Astrocyte (in vitro differentiated cells and primary cell): ENCODE results near the gene MEG3. TPM values are rescaled to one million over a fixed set of nuclear protein-coding genes. Genes with fewer than 3 reads are reported as not detected.

ENCODE experiments used
- DNase-seq: peaks from one replicate; pipeline ENCODE4 v3.0.0-alpha.2; 2010; ENCODE audit warnings: low read depth
- FAIRE-seq: peaks from 2 replicates; lab custom pipeline; 2011; peaks lifted over from hg19 to GRCh38; lab: Jason Lieb, UNC
- H2AFZ ChIP-seq: 2 replicates; pipeline ENCODE4 v1.6.0; 2012; ENCODE audit warnings: low read depth, low read length, inconsistent platforms
- H3K27ac ChIP-seq: 2 replicates; pipeline ENCODE4 v1.5.1; 2011; ENCODE audit warnings: low read depth, low read length, inconsistent platforms
- H3K27me3 ChIP-seq: 2 replicates; pipeline ENCODE4 v1.6.0; 2011; ENCODE audit warnings: low read length, inconsistent platforms; ENCODE audit not compliant: insufficient read depth
- H3K36me3 ChIP-seq: 2 replicates; pipeline ENCODE4 v1.5.1; 2011; ENCODE audit warnings: low read length, inconsistent platforms; ENCODE audit not compliant: insufficient read depth
- H3K4me1 ChIP-seq: 2 replicates; pipeline ENCODE4 v1.5.1; 2011; ENCODE audit warnings: low read length, inconsistent platforms; ENCODE audit not compliant: insufficient read depth
- H3K4me2 ChIP-seq: 2 replicates; pipeline ENCODE4 v1.6.0; 2012; ENCODE audit warnings: low read length, inconsistent platforms
- H3K4me3 ChIP-seq: 2 replicates; pipeline ENCODE4 v1.5.1; 2011; ENCODE audit warnings: low read depth, mild to moderate bottlenecking, low read length, inconsistent platforms; ENCODE audit not compliant: insufficient read depth
- H3K79me2 ChIP-seq: 2 replicates; pipeline ENCODE4 v1.6.0; 2012; ENCODE audit warnings: mild to moderate bottlenecking, low read length, inconsistent platforms; ENCODE audit not compliant: insufficient read depth
- H3K9ac ChIP-seq: 2 replicates; pipeline ENCODE4 v1.6.0; 2012; ENCODE audit warnings: mild to moderate bottlenecking, low read length, inconsistent platforms
- H3K9me3 ChIP-seq: 2 replicates; pipeline ENCODE4 v1.5.1; 2012; ENCODE audit warnings: low read depth, mild to moderate bottlenecking, low read length, inconsistent platforms; ENCODE audit not compliant: insufficient read depth
- H4K20me1 ChIP-seq: 2 replicates; pipeline ENCODE4 v1.6.0; 2012; ENCODE audit warnings: low read length, inconsistent platforms; ENCODE audit not compliant: insufficient read depth
- H3K27ac Mint-ChIP-seq: one replicate; pipeline ENCODE4 v1.8.0; 2021; ENCODE audit warnings: mild to moderate bottlenecking, mixed read lengths; ENCODE audit not compliant: unreplicated experiment
- H3K27me3 Mint-ChIP-seq: one replicate; pipeline ENCODE4 v1.8.0; 2021; ENCODE audit warnings: low read depth, mixed read lengths; ENCODE audit not compliant: unreplicated experiment
- H3K36me3 Mint-ChIP-seq: one replicate; pipeline ENCODE4 v1.8.0; 2021; ENCODE audit warnings: low read depth, mixed read lengths; ENCODE audit not compliant: unreplicated experiment
- H3K4me1 Mint-ChIP-seq: one replicate; pipeline ENCODE4 v1.8.0; 2021; ENCODE audit warnings: low read depth, mixed read lengths; ENCODE audit not compliant: unreplicated experiment
- H3K4me3 Mint-ChIP-seq: one replicate; pipeline ENCODE4 v1.8.0; 2021; ENCODE audit warnings: mild to moderate bottlenecking, moderate library complexity, mixed read lengths; ENCODE audit not compliant: unreplicated experiment
- H3K9me3 Mint-ChIP-seq: one replicate; pipeline ENCODE4 v1.8.0; 2021; ENCODE audit warnings: mild to moderate bottlenecking, mixed read lengths; ENCODE audit not compliant: unreplicated experiment
- EZH2 ChIP-seq: IDR thresholded peaks from 2 replicates; pipeline ENCODE4 v1.6.1; 2012; ENCODE audit warnings: mild to moderate bottlenecking, low read length, inconsistent platforms; ENCODE audit not compliant: insufficient read depth
- total RNA-seq: library from RNA; stranded (reverse); gene quantifications from 2 replicates; pipeline ENCODE4 v1.2.1, GENCODE V29; 2021
- TF ChIP-seq, protein P1 (sequence below): IDR thresholded peaks from 2 replicates; pipeline ENCODE4 v1.5.1; 2011; ENCODE audit warnings: low read depth, mild to moderate bottlenecking, inconsistent platforms, low read length, moderate library complexity; ENCODE audit not compliant: insufficient read depth

Gene MEG3
- total RNA-seq, 1 donor from 2014 or later, result not detected

DNA sequence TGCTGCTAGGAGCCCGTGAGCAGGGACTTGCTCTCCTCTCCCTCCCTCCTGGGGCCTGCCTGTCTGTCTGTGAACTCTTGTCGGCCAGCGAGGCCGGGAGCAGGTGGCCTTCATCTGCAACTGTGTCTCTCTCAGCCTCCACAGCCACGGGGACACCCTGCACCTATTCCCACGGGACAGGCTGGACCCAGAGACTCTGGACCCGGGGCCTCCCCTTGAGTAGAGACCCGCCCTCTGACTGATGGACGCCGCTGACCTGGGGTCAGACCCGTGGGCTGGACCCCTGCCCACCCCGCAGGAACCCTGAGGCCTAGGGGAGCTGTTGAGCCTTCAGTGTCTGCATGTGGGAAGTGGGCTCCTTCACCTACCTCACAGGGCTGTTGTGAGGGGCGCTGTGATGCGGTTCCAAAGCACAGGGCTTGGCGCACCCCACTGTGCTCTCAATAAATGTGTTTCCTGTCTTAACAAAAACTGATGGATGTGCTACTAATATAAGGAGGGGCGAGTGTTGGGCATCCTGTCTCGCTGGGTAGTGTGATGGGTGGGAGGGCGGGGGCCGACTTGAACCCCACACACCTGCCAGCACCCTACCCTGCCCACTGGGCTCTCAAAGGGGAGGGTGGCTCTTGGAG lies 34.8 kb downstream of the MEG3 start:
- Histone ChIP-seq H3K4me2 (no peak overlapping the region), H3K36me3 (peaks cover 17% of the 10 kb centered on the region), H4K20me1 (peaks cover 98% of the 10 kb centered on the region), H3K27me3 (no peaks in the 10 kb centered on the region), H3K27ac (no peak overlapping the region), H3K9me3 (no peaks in the 10 kb centered on the region), H2AFZ (no peak overlapping the region), H3K9ac (no peak overlapping the region), H3K4me1 (peaks cover 6% of the 10 kb centered on the region), H3K4me3 (no peak overlapping the region), H3K79me2 (peaks cover 91% of the 10 kb centered on the region)
- Mint-ChIP-seq H3K9me3 (peaks cover 2% of the 10 kb centered on the region), H3K27ac (no peak overlapping the region), H3K27me3 (peaks cover 56% of the 10 kb centered on the region), H3K4me3 (no peak overlapping the region), H3K36me3 (no peaks in the 10 kb centered on the region), H3K4me1 (no peaks in the 10 kb centered on the region)
- TF ChIP-seq EZH2, result no peak
- TF ChIP-seq, protein P1, sequence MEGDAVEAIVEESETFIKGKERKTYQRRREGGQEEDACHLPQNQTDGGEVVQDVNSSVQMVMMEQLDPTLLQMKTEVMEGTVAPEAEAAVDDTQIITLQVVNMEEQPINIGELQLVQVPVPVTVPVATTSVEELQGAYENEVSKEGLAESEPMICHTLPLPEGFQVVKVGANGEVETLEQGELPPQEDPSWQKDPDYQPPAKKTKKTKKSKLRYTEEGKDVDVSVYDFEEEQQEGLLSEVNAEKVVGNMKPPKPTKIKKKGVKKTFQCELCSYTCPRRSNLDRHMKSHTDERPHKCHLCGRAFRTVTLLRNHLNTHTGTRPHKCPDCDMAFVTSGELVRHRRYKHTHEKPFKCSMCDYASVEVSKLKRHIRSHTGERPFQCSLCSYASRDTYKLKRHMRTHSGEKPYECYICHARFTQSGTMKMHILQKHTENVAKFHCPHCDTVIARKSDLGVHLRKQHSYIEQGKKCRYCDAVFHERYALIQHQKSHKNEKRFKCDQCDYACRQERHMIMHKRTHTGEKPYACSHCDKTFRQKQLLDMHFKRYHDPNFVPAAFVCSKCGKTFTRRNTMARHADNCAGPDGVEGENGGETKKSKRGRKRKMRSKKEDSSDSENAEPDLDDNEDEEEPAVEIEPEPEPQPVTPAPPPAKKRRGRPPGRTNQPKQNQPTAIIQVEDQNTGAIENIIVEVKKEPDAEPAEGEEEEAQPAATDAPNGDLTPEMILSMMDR, result no peak
- FAIRE-seq, result no peak
- no peak for DNase-seq

DNA sequence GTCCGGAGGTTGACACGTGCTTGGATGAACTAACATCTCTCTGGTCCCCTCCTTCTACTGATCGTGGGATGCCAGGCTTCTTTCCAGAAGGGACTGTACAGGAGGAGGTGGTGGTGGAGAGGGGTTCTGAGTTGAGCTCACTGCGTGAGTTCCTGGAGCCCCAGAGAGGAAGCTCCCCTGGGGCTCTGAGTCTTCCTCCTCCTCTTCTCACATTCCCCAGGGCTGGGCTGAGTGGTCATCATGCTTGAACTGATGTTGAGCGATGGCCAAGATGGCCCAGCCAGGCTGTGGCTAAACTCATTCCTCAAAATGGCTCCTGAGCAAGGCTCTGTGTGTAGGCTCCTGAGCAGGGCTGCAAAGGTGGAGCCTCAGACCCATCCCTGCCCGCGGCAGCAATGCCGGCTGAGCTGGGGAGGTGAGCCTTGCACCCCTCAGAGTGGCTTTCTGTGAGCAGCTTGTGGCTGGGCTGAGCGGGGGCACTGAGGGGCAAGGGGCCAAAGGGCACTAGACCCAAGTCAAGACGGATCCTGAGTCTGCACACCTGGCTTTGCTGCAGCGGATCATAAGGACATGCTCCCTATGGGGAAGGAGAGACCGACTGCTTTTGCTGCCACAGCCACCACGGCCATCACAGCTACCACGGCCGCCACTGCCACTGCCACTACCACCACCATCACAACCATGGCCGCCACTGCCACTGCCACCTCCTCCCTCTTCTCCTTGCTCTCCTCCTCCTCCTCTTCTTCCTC lies 35.4 kb downstream of the MEG3 start:
- Mint-ChIP-seq H3K36me3 (no peaks in the 10 kb centered on the region), H3K4me1 (no peaks in the 10 kb centered on the region), H3K9me3 (peaks cover 2% of the 10 kb centered on the region), H3K4me3 (no peak overlapping the region), H3K27me3 (peaks cover 52% of the 10 kb centered on the region), H3K27ac (no peak overlapping the region)
- H3K27ac ChIP-seq, result no peak overlapping the region
- no peak overlapping the region for H2AFZ ChIP-seq
- no peak for DNase-seq
- no peak overlapping the region for H3K4me2 ChIP-seq
- peaks cover 98% of the 10 kb centered on the region for H4K20me1 ChIP-seq
- TF ChIP-seq, protein P1, result no peak
- no peak for TF ChIP-seq EZH2
- peaks cover 86% of the 10 kb centered on the region for H3K79me2 ChIP-seq
- H3K36me3 ChIP-seq, result peaks cover 18% of the 10 kb centered on the region
- H3K27me3 ChIP-seq, result no peaks in the 10 kb centered on the region
- FAIRE-seq, result no peak
- no peaks in the 10 kb centered on the region for H3K9me3 ChIP-seq
- H3K4me1 ChIP-seq, result peaks cover 6% of the 10 kb centered on the region
- H3K9ac ChIP-seq, result no peak overlapping the region
- H3K4me3 ChIP-seq, result no peak overlapping the region

DNA sequence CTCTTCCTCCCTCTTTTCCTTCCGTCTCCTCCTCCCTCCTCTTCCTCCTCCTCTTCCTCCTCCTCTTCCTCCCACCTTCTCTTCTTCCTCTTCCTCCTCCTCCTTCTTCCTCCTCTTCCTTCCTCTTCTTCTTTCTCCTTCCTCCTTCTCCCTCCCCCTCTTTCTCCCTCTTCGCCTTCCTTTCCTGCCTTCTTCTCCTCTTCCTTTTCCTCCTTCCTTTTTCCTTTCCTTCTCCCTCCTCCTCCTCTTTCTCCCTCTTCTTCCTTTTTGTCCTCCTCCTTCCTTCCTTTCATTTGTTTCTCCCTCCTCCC lies 36.0 kb downstream of the MEG3 start:
- peaks cover 18% of the 10 kb centered on the region for H3K36me3 ChIP-seq
- peaks cover 52% of the 10 kb centered on the region for H3K27me3 Mint-ChIP-seq
- H3K4me2 ChIP-seq, result no peak overlapping the region
- no peaks in the 10 kb centered on the region for H3K36me3 Mint-ChIP-seq
- no peak for DNase-seq
- no peak overlapping the region for H3K27ac Mint-ChIP-seq
- peaks cover 85% of the 10 kb centered on the region for H3K79me2 ChIP-seq
- H3K4me3 Mint-ChIP-seq, result no peak overlapping the region
- H3K9ac ChIP-seq, result no peak overlapping the region
- TF ChIP-seq EZH2, result no peak
- H2AFZ ChIP-seq, result no peak overlapping the region
- no peak overlapping the region for H3K27ac ChIP-seq
- no peak for FAIRE-seq
- H4K20me1 ChIP-seq, result peaks cover 98% of the 10 kb centered on the region
- H3K27me3 ChIP-seq, result no peaks in the 10 kb centered on the region
- H3K4me3 ChIP-seq, result no peak overlapping the region
- H3K9me3 Mint-ChIP-seq, result peaks cover 2% of the 10 kb centered on the region
- peaks cover 6% of the 10 kb centered on the region for H3K4me1 ChIP-seq
- H3K4me1 Mint-ChIP-seq, result no peaks in the 10 kb centered on the region
- H3K9me3 ChIP-seq, result no peaks in the 10 kb centered on the region
